SU-DHL-6 (cell line): Measurements from ENCODE around the gene PRKCZ.

Experiments used
- EZH2phosphoT487 ChIP-seq: fragments of 200-600 bp; sonication (generic), shearing (Covaris generic); conservative IDR thresholded peaks from 2 replicates; pipeline ENCODE4 v1.6.1; 2018; ENCODE audit warnings: mild to moderate bottlenecking, antibody characterized with exemption, low read length, moderate library complexity, mixed read lengths
- TF ChIP-seq, protein P1 (sequence below): fragments of 200-600 bp; sonication (generic); IDR thresholded peaks from one replicate; pipeline ENCODE4 v1.5.1; 2017; ENCODE audit warnings: antibody characterized with exemption, mild to moderate bottlenecking, low read length, moderate library complexity; ENCODE audit not compliant: insufficient read depth, poor library complexity, severe bottlenecking

DNA sequence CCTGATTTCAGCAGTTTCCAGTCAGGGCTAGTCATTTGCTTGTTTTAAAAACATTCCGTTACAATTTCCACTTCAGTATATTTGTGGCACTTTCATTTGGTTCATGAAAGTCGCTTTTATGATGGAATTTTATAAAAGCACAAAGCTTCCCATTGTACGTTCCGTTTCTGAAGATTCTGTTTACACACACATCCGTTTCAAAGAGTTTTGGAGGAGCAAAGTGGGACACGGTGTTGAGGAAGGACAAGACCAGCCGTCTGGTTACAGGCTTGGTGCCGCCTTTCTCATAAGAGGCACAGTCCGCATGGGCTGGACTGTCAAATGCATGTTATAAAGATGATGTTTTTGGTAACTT is 84.0 kb downstream of the PRKCZ start:
- TF ChIP-seq, protein P1, sequence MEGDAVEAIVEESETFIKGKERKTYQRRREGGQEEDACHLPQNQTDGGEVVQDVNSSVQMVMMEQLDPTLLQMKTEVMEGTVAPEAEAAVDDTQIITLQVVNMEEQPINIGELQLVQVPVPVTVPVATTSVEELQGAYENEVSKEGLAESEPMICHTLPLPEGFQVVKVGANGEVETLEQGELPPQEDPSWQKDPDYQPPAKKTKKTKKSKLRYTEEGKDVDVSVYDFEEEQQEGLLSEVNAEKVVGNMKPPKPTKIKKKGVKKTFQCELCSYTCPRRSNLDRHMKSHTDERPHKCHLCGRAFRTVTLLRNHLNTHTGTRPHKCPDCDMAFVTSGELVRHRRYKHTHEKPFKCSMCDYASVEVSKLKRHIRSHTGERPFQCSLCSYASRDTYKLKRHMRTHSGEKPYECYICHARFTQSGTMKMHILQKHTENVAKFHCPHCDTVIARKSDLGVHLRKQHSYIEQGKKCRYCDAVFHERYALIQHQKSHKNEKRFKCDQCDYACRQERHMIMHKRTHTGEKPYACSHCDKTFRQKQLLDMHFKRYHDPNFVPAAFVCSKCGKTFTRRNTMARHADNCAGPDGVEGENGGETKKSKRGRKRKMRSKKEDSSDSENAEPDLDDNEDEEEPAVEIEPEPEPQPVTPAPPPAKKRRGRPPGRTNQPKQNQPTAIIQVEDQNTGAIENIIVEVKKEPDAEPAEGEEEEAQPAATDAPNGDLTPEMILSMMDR: no peak
- TF ChIP-seq EZH2phosphoT487: no peak
